ENCODE measurements around the gene TGFBR3. TPM values are rescaled to one million over a fixed set of nuclear protein-coding genes. Genes with fewer than 3 reads are reported as not detected.
A peak's percentile ranks its signal among the peaks of the same experiment; 100 is the strongest.

Gene TGFBR3
- total RNA-seq, 1 experiment from 2014 or later: 2.3 TPM

DNA sequence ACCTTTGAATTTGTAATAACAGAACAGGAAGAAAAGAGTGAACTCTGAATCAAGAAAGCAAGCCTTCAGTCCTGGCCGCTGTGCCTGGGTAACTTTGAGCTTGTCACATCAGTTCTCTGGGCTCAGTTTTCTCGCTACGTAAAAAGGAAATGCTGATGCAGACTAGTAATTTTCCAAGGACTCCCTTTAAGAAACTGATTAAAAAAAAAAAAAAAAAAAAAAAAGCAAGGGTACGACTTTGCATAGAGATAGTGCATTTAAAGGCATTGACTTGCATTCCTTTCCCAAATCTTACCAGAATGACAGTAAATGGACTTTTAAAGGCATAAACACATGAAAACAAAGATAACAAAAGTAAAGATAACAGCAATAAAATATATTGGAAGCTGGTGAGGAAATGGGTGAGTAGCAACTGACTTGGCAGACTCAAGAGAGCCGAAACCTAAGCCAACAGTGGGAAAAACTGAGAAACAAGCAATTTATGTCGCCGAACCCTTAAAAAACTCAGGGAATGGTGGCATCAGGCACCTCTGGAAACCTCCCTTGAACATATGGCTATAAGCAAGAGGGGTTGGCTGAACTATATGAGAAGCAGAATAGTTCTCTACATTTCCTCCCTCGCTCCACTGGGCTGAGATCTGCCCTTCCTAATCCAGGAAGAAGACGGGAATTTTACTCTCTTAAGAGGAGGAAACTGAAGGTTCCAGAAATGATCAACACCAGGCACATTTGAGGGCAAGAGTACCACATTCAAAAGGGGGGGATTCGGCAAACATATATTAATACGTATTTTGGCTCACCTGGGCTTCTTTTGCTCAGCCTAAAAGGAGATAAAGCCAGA lies 196.1 kb downstream of the TGFBR3 start:
- no peaks in the 10 kb centered on the region for H3K36me3 ChIP-seq (replicated peaks; ENCODE audit: control insufficient read depth, insufficient read depth, low read length)
- no peak overlapping the region for H3K4me3 ChIP-seq (ENCODE audit: insufficient read depth, low read depth, low read length)
- no peaks in the 10 kb centered on the region for H3K27me3 ChIP-seq (ENCODE audit: control insufficient read depth, insufficient read depth, low read length)
- no peak for DNase-seq

DNA sequence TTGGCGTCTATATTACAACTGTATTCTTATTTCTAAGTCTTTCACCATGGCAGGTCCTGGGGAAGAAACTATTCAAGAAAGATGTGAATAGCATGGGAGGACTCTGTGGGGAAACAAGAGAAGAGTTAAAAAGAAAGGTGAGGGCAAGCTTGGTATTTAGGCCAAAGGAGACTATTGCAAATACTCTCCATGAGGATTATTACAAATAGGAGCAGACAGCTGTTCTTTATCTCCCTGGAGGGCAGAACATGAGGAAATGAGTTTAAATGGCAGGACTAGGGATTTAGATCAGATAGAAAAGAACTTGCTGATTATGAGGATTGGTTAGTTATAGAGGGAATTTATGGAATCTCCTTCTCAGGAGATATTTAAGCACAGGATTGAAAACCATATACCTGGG lies 198.5 kb downstream of the TGFBR3 start:
- Histone ChIP-seq H3K36me3 (replicated peaks; ENCODE audit: control insufficient read depth, insufficient read depth, low read length) (no peaks in the 10 kb centered on the region), H3K27me3 (ENCODE audit: control insufficient read depth, insufficient read depth, low read length) (no peaks in the 10 kb centered on the region), H3K4me3 (ENCODE audit: insufficient read depth, low read depth, low read length) (no peak overlapping the region)
- no peak for DNase-seq

DNA sequence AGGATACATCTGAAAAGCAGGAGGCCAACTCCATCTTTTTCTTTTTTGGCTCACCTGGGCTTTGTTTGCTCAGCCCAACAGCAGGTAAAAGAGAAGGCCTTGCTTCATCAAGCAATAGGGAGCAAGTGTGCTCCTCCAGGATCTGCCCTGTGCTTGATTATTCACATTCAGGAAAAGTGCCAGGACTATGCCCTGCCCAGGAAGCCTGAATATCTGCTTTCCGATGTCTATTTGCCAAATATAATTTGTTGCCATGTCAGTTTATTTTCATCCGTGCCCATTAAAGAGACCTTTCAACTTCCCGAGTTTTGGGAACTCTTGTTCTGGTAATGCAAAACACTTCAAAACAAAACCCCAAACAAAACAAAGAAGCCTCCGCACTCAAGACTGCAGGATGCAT lies 200.0 kb downstream of the TGFBR3 start:
- no peak overlapping the region for H3K4me3 ChIP-seq (ENCODE audit: insufficient read depth, low read depth, low read length)
- DNase-seq: no peak
- H3K27me3 ChIP-seq (ENCODE audit: control insufficient read depth, insufficient read depth, low read length): no peaks in the 10 kb centered on the region
- H3K36me3 ChIP-seq (replicated peaks; ENCODE audit: control insufficient read depth, insufficient read depth, low read length): no peaks in the 10 kb centered on the region

DNA sequence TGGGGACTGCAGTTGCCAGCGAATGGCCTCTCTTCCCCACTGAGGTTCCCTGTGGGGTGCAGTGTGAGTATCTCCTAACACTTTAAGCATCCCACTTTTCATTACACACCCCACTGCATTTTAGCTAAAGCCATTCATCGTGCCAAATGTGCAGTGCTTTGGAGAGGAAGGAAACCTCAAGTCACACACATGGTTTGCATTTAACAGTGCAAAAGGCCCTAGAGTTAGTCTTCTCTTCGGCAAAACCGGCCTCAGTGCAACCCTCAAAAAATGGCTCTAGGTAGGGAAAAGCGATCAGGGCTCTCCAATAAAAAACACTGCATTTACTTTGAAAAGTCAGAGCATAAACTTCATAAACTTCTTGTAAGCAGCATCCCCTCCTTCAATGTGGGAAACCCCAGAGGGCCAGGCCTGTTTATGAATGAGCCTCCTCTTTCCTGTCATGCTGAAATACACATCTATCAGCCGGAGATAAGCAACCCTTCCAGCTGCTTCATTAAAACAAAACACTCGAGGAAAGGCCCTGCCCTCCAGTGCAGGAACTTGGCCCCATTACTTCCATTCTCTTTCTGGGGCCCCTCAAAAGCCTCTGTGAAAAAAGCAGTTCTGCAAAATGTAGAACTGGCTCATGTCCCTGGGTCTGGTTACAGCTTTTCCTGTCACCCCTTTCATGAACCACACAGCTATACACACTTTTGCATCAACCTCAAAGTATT lies 201.3 kb downstream of the TGFBR3 start:
- Histone ChIP-seq H3K4me3 (ENCODE audit: insufficient read depth, low read depth, low read length) (no peak overlapping the region), H3K36me3 (replicated peaks; ENCODE audit: control insufficient read depth, insufficient read depth, low read length) (no peaks in the 10 kb centered on the region), H3K27me3 (ENCODE audit: control insufficient read depth, insufficient read depth, low read length) (no peaks in the 10 kb centered on the region)
- no peak for DNase-seq

DNA sequence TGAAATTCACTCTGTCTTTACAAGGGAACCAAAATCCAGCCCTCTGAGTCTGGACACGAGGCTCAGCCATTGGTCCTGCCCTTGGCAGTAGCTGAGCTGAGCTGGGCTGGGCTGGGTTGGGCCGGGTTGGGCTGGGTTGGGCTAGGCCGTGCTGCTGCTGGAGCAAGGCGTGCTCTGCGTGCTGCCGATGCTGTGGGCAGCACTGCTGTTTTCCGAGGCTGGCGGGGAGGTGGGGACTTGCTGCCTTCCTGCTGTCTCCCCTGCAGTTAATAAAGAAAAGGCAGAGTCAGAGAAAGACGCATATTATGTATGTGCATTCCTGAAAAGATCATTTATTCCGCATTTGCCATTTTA lies 202.4 kb downstream of the TGFBR3 start:
- Histone ChIP-seq H3K36me3 (replicated peaks; ENCODE audit: control insufficient read depth, insufficient read depth, low read length) (no peaks in the 10 kb centered on the region), H3K27me3 (ENCODE audit: control insufficient read depth, insufficient read depth, low read length) (no peaks in the 10 kb centered on the region), H3K4me3 (ENCODE audit: insufficient read depth, low read depth, low read length) (no peak overlapping the region)
- DNase-seq: peak; percentile 56

DNA sequence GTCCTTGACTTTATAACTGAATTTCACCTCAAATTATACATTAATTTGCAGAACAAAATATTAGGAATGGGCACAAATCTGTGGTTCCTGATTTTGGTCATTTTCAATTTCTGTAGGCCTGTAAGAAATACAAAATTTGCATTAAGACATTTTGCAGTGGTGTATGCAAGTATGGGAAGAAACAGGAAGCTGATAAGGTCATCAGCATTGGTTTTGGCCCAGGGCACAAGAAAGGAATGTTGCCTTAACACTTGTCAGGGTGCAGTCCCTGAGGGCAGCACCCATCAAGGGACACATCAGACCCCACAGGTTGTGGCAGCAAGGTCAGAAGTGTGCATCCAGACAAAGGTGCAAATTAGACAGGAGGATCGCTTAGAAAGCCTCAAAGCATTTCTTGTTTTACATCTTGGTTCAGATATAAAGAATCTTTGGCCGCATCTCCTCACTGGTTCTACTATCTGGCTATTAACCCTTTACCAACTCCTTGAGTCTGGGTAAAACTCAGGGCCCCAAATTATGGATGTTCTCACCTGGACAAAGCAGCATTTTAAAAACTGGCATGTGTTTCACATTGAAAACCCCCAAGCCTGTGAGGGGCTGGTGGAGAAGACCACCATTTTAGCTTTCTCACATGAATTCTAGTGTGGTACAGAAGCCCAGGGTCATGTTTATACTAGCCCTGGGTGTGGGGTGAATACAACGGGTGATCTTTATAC lies 202.9 kb downstream of the TGFBR3 start:
- no peaks in the 10 kb centered on the region for H3K36me3 ChIP-seq (replicated peaks; ENCODE audit: control insufficient read depth, insufficient read depth, low read length)
- DNase-seq: no peak
- H3K27me3 ChIP-seq (ENCODE audit: control insufficient read depth, insufficient read depth, low read length): no peaks in the 10 kb centered on the region
- H3K4me3 ChIP-seq (ENCODE audit: insufficient read depth, low read depth, low read length): no peak overlapping the region

DNA sequence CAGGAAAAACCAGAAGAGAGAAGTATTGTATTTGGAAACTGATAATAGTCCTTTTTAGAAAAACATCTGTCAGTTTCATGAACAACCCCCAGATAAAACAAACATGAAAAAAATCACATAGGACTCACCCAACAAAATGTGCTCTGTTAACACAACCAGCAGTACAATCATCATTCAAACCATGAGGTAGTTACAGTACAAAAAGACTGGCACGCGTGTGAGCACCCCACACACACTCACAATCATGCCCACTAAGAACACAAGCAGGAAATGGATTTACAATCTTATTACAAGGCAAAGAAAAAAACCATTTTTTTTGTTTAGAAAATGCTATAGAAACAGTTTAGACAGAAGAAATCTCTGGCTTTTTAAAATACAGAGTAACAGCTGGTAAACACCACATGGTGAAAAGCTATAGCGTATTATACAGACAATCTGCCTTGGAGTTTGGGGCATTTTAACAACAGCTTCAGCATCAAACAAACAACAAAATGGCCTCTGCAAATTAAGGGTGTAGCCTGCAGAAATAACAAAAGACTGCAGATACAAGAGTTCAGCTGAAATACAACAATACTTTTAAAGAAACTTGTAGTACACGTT lies 205.3 kb downstream of the TGFBR3 start:
- H3K4me3 ChIP-seq (ENCODE audit: insufficient read depth, low read depth, low read length): no peak overlapping the region
- H3K36me3 ChIP-seq (replicated peaks; ENCODE audit: control insufficient read depth, insufficient read depth, low read length): no peaks in the 10 kb centered on the region
- H3K27me3 ChIP-seq (ENCODE audit: control insufficient read depth, insufficient read depth, low read length): no peaks in the 10 kb centered on the region
- no peak for DNase-seq

DNA sequence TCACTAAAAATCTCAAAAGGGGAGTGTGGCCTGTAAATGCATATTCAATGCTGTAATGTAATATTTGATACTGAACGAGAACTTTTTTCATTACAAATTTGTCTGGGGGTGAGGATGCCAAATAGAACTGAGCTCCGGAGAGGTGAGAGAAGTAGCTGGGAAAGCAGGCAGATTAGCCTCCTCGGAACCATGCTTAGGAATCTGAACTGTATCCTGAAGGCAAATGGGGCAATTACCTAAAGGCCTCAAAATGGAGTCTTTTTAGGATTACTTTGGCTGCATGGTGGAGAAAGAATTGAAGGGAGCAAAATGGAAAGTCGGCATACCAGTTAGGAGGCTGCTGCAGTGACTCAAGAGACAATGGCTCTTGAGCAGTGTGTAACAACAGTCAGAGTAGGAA lies 206.5 kb downstream of the TGFBR3 start:
- Histone ChIP-seq H3K27me3 (ENCODE audit: control insufficient read depth, insufficient read depth, low read length) (no peaks in the 10 kb centered on the region), H3K36me3 (replicated peaks; ENCODE audit: control insufficient read depth, insufficient read depth, low read length) (no peaks in the 10 kb centered on the region), H3K4me3 (ENCODE audit: insufficient read depth, low read depth, low read length) (no peak overlapping the region)
- no peak for DNase-seq

DNA sequence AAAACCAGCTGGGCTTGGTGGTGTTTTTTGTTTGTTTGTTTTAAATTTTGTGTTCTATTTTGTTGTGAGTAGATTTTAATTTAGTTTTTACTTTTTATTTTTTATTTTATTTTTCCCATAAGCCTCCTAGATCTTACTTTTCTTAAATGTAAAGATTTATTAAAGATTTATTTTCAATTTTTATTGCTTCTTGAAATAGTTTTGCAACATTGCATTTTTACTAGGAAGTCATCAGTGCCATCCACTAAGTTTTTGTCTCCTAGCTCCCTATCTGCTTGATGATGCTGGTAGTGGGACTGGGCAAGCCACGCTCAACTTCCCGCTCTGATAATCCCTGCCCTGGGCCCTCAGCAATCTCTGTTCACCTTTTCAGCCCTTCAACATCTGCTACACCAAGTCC lies 209.9 kb downstream of the TGFBR3 start:
- H3K4me3 ChIP-seq (ENCODE audit: insufficient read depth, low read depth, low read length): no peak overlapping the region
- DNase-seq: no peak

DNA sequence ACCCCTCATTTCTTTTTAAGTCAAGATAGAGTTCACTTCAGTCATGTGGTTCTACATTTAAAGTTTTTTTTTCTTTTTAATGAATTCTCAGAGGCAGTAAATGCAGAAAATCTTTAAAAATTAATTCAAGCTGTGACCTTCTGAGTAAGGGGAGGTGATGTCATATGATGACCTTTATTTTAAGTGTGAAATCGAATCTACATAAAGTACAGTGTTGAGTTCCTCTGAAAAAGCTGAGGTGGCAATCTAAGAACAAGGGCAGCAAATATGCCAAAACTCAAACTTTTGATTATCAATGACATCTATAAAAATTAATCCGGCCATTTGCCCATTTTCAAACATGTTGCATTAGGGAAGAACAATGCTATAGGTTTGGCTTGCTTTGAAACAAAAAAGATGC lies 211.8 kb downstream of the TGFBR3 start:
- Histone ChIP-seq H3K4me3 (ENCODE audit: insufficient read depth, low read depth, low read length) (no peak overlapping the region), H3K27me3 (ENCODE audit: control insufficient read depth, insufficient read depth, low read length) (no peaks in the 10 kb centered on the region), H3K36me3 (replicated peaks; ENCODE audit: control insufficient read depth, insufficient read depth, low read length) (no peaks in the 10 kb centered on the region)
- no peak for DNase-seq

More for the DNA sequence above, 209.9 kb downstream of the TGFBR3 start:
- Histone ChIP-seq H3K27me3 (ENCODE audit: control insufficient read depth, insufficient read depth, low read length) (no peaks in the 10 kb centered on the region), H3K36me3 (replicated peaks; ENCODE audit: control insufficient read depth, insufficient read depth, low read length) (no peaks in the 10 kb centered on the region)

DNA sequence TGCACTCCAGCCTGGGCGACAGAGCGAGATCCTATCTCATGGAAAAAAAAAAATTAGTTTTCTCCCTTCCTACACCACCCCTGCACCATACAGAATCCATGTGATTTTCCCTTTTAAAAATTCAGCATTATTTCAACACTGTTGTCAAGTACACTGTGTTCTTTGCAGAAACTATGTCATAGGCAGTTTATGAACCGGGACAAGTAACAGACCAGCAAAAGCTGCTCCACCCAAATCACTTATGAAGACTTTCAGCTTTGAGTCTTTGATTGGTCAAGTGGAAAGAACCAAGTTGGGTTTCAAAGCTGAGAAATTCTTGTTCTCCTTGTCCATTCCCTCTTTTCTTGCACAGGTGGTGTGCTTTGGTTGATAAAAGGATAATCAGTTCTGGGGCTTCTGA lies 212.3 kb downstream of the TGFBR3 start:
- no peak for DNase-seq
- H3K27me3 ChIP-seq (ENCODE audit: control insufficient read depth, insufficient read depth, low read length): no peaks in the 10 kb centered on the region
- no peak overlapping the region for H3K4me3 ChIP-seq (ENCODE audit: insufficient read depth, low read depth, low read length)
- no peaks in the 10 kb centered on the region for H3K36me3 ChIP-seq (replicated peaks; ENCODE audit: control insufficient read depth, insufficient read depth, low read length)

DNA sequence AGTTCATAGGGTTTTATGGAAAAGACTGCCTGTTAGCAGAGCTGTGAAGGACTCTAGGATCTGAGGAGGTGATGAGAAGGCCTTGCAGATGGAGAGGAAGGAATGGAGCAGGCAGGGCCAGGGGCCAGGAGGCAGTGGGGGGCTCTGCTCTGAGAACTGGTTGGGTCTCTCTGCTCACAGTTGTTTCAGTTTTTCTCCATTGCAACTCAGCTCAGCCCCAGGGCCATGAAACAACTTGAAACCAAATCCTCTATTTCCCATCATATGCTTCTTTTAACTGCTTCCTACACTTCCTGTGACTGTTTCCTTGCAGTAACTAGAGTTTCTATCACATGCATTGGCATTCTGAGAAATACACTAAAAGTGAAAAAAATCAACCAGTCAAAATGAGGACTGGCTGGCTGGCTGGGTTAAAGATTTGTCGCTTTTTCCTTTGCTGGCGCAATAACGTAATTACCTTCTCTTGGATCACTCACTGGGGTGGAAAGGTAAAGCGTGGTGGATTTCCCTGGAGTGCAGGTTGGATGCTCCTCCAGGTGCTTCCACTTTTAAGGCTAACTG lies 213.3 kb downstream of the TGFBR3 start:
- Histone ChIP-seq H3K36me3 (replicated peaks; ENCODE audit: control insufficient read depth, insufficient read depth, low read length) (no peaks in the 10 kb centered on the region), H3K27me3 (ENCODE audit: control insufficient read depth, insufficient read depth, low read length) (no peaks in the 10 kb centered on the region), H3K4me3 (ENCODE audit: insufficient read depth, low read depth, low read length) (no peak overlapping the region)
- no peak for DNase-seq

DNA sequence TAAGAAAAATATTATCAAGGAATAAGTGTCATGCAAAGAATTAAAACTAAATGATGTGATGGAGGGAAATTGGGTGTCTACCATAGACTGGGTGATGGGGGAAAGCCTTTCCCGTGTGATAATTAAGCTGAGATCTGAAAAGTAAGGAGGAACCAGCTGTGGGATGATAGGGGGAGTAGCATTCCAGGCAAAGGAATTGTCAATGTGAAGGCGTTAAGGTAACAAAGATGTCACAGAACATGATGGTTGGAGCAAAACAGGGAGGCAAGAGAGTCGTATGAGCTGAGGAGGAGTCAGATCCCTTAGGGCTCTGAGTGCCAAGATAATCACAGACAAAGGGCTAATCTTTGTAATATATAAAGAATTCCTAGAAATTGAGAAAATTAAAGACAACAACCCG lies 215.2 kb downstream of the TGFBR3 start:
- Histone ChIP-seq H3K27me3 (ENCODE audit: control insufficient read depth, insufficient read depth, low read length) (no peaks in the 10 kb centered on the region), H3K36me3 (replicated peaks; ENCODE audit: control insufficient read depth, insufficient read depth, low read length) (no peaks in the 10 kb centered on the region), H3K4me3 (ENCODE audit: insufficient read depth, low read depth, low read length) (no peak overlapping the region)
- DNase-seq: no peak

DNA sequence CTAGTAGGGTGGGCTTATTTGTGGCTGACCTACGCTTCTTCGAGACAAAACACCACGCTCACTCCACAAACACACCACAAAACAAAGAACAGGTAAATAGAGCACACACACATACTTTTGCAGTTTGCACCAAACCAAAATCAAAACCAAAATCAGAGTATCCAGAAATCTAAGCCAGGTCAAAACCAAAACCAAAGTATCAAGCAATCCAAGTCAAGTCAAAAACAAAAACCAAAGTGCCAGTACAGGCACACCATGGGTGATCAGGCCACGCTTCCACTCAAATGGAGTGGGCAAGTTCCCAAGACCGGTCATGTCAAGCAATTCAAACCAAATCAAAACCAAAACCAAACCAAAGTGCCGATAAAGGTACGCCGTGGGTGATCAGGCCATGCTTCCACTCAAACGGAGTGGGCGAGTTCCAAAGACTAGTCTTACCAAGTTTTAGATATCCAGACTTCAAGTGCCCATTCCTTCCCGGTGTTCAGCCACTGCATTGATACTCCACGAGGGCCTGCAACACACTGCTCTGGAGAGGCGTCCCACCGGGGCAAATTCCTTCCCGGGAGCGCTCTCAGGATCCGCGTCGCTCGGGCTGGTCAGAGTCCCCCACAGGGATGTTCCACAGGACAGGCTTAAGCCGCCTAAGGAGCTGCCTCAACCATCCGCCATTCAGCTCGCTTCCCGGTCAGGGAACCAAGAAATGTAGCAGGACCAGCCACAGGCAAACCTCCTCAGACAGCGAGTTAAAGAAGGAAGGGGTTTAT lies 216.2 kb downstream of the TGFBR3 start:
- DNase-seq: no peak
- Histone ChIP-seq H3K4me3 (ENCODE audit: insufficient read depth, low read depth, low read length) (no peak overlapping the region), H3K36me3 (replicated peaks; ENCODE audit: control insufficient read depth, insufficient read depth, low read length) (no peaks in the 10 kb centered on the region), H3K27me3 (ENCODE audit: control insufficient read depth, insufficient read depth, low read length) (no peaks in the 10 kb centered on the region)
